H54 (cell line): ENCODE results near the gene CDH10.

Source experiments
- DNase-seq: peaks from one replicate; pipeline ENCODE4 v3.0.0; 2011; ENCODE audit warnings: low spot score, mixed read lengths; ENCODE audit not compliant: insufficient read length
- FAIRE-seq: peaks from 3 replicates; lab custom pipeline; 2011; peaks lifted over from hg19 to GRCh38; lab: Jason Lieb, UNC
- POLR2A ChIP-seq: IDR thresholded peaks from 2 replicates; pipeline ENCODE4 v1.6.1; 2011; ENCODE audit warnings: low read depth, mild to moderate bottlenecking, low read length

CDH10 gene

GRCh38 chr5:24492229-24492628, 152.5 kb downstream of the CDH10 start:
- no peak for TF ChIP-seq POLR2A
- no peak for DNase-seq
- peak; percentile 89 for FAIRE-seq

- DNase-seq (no peak), FAIRE-seq (peak; percentile 79)
- no peak for TF ChIP-seq POLR2A
Measured at GRCh38 chr5:24491490-24491889, 153.3 kb downstream of the CDH10 start.

DNA sequence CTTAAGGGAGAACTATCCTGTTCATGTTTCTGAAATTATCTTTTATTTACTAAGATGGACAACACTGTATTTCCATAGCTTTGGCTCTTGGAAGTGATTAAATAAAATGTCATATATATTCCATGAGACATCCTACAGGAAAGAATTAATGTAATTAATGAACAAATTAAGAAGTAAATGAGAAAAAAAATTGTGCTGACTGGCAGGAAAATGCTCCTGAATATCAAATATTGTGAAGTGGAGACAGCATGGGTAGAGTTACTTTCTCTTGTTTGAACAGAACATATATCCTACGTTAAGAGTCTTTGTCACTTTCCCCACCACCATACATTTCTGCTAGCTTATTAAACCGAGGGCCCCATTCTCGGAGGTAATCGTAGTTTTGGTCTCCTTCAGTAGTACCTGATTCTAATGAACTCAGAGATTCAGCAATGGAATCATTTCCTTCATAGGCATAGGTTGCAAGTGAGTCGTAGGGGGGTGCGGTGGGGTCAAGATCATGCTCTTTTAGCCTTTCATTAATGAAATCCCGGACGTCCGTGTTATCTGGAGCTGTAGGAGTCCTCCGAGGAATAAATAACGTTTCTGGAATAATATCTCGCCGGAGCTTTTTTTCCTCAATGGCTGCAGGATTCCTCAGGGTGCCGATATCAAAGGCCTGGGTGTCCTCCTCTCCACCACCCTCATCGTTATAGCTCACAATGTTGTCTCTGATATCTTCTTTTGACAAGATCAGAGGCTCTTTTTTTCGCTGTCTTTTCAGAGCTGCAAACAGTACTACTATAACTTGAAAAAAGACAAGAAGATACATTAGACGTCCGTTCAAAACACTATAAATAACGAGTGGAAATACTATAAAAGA, 157.2 kb downstream of the CDH10 start:
- DNase-seq (no peak), FAIRE-seq (peak; percentile 33)
- no peak for TF ChIP-seq POLR2A

GRCh38 chr5:24480952-24481351, 163.8 kb downstream of the CDH10 start:
- no peak for TF ChIP-seq POLR2A
- FAIRE-seq (no peak), DNase-seq (no peak)

GRCh38 chr5:24477958-24478357, 166.8 kb downstream of the CDH10 start:
- DNase-seq (no peak), FAIRE-seq (no peak)
- TF ChIP-seq POLR2A: no peak

- FAIRE-seq (peak; percentile 61), DNase-seq (no peak)
- no peak for TF ChIP-seq POLR2A
Measured at GRCh38 chr5:24475101-24475500, 169.7 kb downstream of the CDH10 start.

- TF ChIP-seq POLR2A: no peak
- DNase-seq (no peak), FAIRE-seq (peak; percentile 64)
Measured at GRCh38 chr5:24474685-24475084, 170.1 kb downstream of the CDH10 start.

GRCh38 chr5:24472518-24472917, 172.3 kb downstream of the CDH10 start:
- no peak for TF ChIP-seq POLR2A
- no peak for FAIRE-seq

GRCh38 chr5:24444414-24444813, 200.4 kb downstream of the CDH10 start:
- FAIRE-seq (peak; percentile 20), DNase-seq (no peak)
- no peak for TF ChIP-seq POLR2A

More at GRCh38 chr5:24472518-24472917, 172.3 kb downstream of the CDH10 start:
- no peak for DNase-seq

- DNase-seq: no peak
- no peak for TF ChIP-seq POLR2A
- FAIRE-seq: peak; percentile 55
Measured at GRCh38 chr5:24439465-24439864, 205.3 kb downstream of the CDH10 start.
